A549 (cell line): ENCODE measurements around the gene IPP. TPM values are rescaled to one million over a fixed set of nuclear protein-coding genes. Genes with fewer than 3 reads are reported as not detected.
A peak's percentile ranks its signal among the peaks of the same experiment; 100 is the strongest.
"Not testable (repeated sequence)": the region's sequence is repeated elsewhere in the genome, so short reads cannot be mapped to it uniquely, and the experiment has no call there.

Experiments used
- ATAC-seq, 2 experiments: fragments of 200-7000 bp in 1 of 2; fragments of >200 bp in 1 of 2; cut with Nextera tagmentation in 1 of 2; cut with Tn5 transposase in 1 of 2; 3 replicates each; pipeline versions ENCODE4 v1.8.0 to v1.9.1; 2018 to 2020; ENCODE audit warnings: mild to moderate bottlenecking in 1 of 2, moderate library complexity in 1 of 2
- CTCF ChIA-PET: fragments of 300-600 bp; sonication (Branson Sonifier 250); formaldehyde crosslinking; extraction: SDS; loops from one replicate; lab custom pipeline; 2021; ENCODE audit warnings: antibody characterized with exemption, inconsistent platforms; lab: Yijun Ruan, JAX
- POLR2A ChIA-PET: fragments of 350-600 bp; formaldehyde crosslinking; extraction: SDS; loops from one replicate; lab custom pipeline; 2021; ENCODE audit warnings: antibody characterized with exemption, inconsistent platforms; lab: Yijun Ruan, JAX
- DNase-seq, 2 experiments: peaks; one replicate each; pipeline versions ENCODE4 v3.0.0 to v3.0.0-alpha.2; 2011 to 2016; ENCODE audit warnings: low read depth in 1 of 2, low spot score in 1 of 2
- FAIRE-seq: peaks from 2 replicates; lab custom pipeline; 2011; peaks lifted over from hg19 to GRCh38; lab: Jason Lieb, UNC
- H3K27ac ChIP-seq, 2 experiments: fragments of >200 bp; sonication (Bioruptor Twin); formaldehyde crosslinking; 3 replicates each; pipeline ENCODE4 v1.5.1; 2016 to 2017
- H3K4me1 ChIP-seq: fragments of >200 bp; sonication (Bioruptor Twin); formaldehyde crosslinking; 3 replicates; pipeline ENCODE4 v1.6.1; 2016
- H3K4me2 ChIP-seq: fragments of >200 bp; sonication (Bioruptor Twin); formaldehyde crosslinking; 3 replicates; pipeline ENCODE4 v1.6.1; 2016
- H3K4me3 ChIP-seq: fragments of >200 bp; sonication (Bioruptor Twin); formaldehyde crosslinking; 3 replicates; pipeline ENCODE4 v1.5.1; 2016
- H3K9me3 ChIP-seq: fragments of >200 bp; sonication (Bioruptor Twin); formaldehyde crosslinking; 3 replicates; pipeline ENCODE4 v1.6.1; 2016
- CBX8 ChIP-seq: fragments of 200-600 bp; sonication (generic); IDR thresholded peaks from 2 replicates; pipeline ENCODE4 v1.6.1; 2016
- EHMT2 ChIP-seq: fragments of 200-600 bp; sonication (generic); IDR thresholded peaks from 2 replicates; pipeline ENCODE4 v1.6.1; 2016; ENCODE audit warnings: antibody characterized with exemption, low read depth, mild to moderate bottlenecking, moderate library complexity
- GATA3 ChIP-seq: IDR thresholded peaks from 2 replicates; pipeline ENCODE4 v1.6.1; 2012; ENCODE audit warnings: borderline replicate concordance
- HEYL ChIP-seq: fragments of 250-450 bp; sonication (Bioruptor Pico); IDR thresholded peaks from 2 replicates; pipeline ENCODE4 v1.8.0; 2021; ENCODE audit warnings: mild to moderate bottlenecking, moderate library complexity
- JUN ChIP-seq, 2 experiments: fragments of >200 bp; sonication (Bioruptor Twin); formaldehyde crosslinking; IDR thresholded peaks; 2 replicates in 1 of 2; 3 replicates in 1 of 2; pipeline ENCODE4 v1.6.1; 2016 to 2017
- JUNB ChIP-seq: fragments of >200 bp; sonication (Bioruptor Twin); formaldehyde crosslinking; IDR thresholded peaks from 2 replicates; pipeline ENCODE4 v1.6.1; 2016
- KDM1A ChIP-seq: fragments of 200-600 bp; sonication (generic); IDR thresholded peaks from 2 replicates; pipeline ENCODE4 v1.6.1; 2016; ENCODE audit warnings: low read depth, mild to moderate bottlenecking
- KDM5A ChIP-seq: fragments of 200-600 bp; sonication (generic); IDR thresholded peaks from 2 replicates; pipeline ENCODE4 v1.6.1; 2016; ENCODE audit warnings: antibody characterized with exemption, mild to moderate bottlenecking
- MAFK ChIP-seq: fragments of 450-650 bp; IDR thresholded peaks from 2 replicates; pipeline ENCODE4 v1.6.1; 2014; ENCODE audit not compliant: partially characterized antibody
- MYC ChIP-seq: IDR thresholded peaks from 2 replicates; pipeline ENCODE4 v1.6.1; 2012; ENCODE audit warnings: mild to moderate bottlenecking, inconsistent platforms, low read length, improper control_type of control experiment, borderline replicate concordance
- NR3C1 ChIP-seq: fragments of >200 bp; sonication (Bioruptor Twin); formaldehyde crosslinking; IDR thresholded peaks from 3 replicates; pipeline ENCODE4 v1.6.1; 2017
- PHF8 ChIP-seq: fragments of 200-600 bp; sonication (generic); IDR thresholded peaks from 2 replicates; pipeline ENCODE4 v1.6.1; 2016; ENCODE audit warnings: low read depth, mild to moderate bottlenecking, antibody characterized with exemption, moderate library complexity, borderline replicate concordance
- RCOR1 ChIP-seq: fragments of 150-350 bp; IDR thresholded peaks from 2 replicates; pipeline ENCODE4 v1.6.1; 2014; ENCODE audit warnings: antibody characterized with exemption, low read length, low read depth
- RNF2 ChIP-seq: fragments of 200-600 bp; sonication (generic); IDR thresholded peaks from 2 replicates; pipeline ENCODE4 v1.6.1; 2016; ENCODE audit warnings: low read depth, mild to moderate bottlenecking, antibody characterized with exemption, moderate library complexity, borderline replicate concordance
- TFCP2L1 ChIP-seq: fragments of 250-450 bp; sonication (Bioruptor Pico); IDR thresholded peaks from 2 replicates; pipeline ENCODE4 v1.5.0; 2021; ENCODE audit warnings: mild to moderate bottlenecking
- ZNF302 ChIP-seq: fragments of 250-450 bp; sonication (Bioruptor Pico); IDR thresholded peaks from 2 replicates; pipeline ENCODE4 v1.9.0; 2021; ENCODE audit warnings: inconsistent platforms, mild to moderate bottlenecking, moderate library complexity
- WGBS: methylation state at CpG from one replicate; pipeline ENCODE4 v1.1.6; 2017; ENCODE audit errors: missing lambda C conversion rate; 5-methylcytosine and 5-hydroxymethylcytosine counted together
- polyA plus RNA-seq, 4 experiments: library from polyadenylated mRNA; depleted of rRNA in 3 of 4; stranded (reverse); fragments of >200 nt; fragmentation: RNase III in 1 of 4; extraction: RNeasy Plus Mini Kit Qiagen cat#74134 plus additional on column Dnase treatment in 1 of 4; gene quantifications; 2 replicates in 3 of 4; 3 replicates in 1 of 4; pipeline ENCODE4 v1.2.3, GENCODE V29; 2011 to 2017
- TF ChIP-seq, protein P1 (sequence below): fragments of >200 bp; sonication (Bioruptor Twin); formaldehyde crosslinking; IDR thresholded peaks from 3 replicates; pipeline ENCODE4 v1.5.1; 2016
- TF ChIP-seq, protein P2 (sequence below): IDR thresholded peaks from 2 replicates; pipeline ENCODE4 v1.6.1; 2012; ENCODE audit warnings: low read depth, borderline replicate concordance

IPP gene
- polyA plus RNA-seq, 2 of the 4 experiments (the other 2 are of a cell fraction) = 7.6 to 11.9 TPM

DNA sequence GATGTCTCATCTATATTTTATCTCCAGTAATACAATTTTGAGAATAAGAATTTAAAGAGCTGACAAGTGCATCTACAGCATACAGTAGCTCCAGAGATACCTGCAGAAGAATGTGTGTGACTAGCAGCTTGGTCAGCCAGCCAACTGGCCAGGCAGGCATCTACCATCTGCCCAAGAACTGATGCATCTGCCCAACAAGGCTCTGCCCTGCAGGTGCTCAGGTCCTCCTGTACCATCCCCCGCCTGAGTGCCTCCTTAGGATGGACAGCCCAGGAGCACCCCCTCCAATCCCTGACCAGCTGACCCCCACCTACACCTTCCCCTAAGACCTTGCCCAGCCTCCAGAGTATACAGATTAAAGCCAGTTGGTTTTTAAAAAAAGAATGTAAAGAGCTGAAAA, 32.2 kb downstream of the IPP start (continued):
- TF ChIP-seq, protein P1, sequence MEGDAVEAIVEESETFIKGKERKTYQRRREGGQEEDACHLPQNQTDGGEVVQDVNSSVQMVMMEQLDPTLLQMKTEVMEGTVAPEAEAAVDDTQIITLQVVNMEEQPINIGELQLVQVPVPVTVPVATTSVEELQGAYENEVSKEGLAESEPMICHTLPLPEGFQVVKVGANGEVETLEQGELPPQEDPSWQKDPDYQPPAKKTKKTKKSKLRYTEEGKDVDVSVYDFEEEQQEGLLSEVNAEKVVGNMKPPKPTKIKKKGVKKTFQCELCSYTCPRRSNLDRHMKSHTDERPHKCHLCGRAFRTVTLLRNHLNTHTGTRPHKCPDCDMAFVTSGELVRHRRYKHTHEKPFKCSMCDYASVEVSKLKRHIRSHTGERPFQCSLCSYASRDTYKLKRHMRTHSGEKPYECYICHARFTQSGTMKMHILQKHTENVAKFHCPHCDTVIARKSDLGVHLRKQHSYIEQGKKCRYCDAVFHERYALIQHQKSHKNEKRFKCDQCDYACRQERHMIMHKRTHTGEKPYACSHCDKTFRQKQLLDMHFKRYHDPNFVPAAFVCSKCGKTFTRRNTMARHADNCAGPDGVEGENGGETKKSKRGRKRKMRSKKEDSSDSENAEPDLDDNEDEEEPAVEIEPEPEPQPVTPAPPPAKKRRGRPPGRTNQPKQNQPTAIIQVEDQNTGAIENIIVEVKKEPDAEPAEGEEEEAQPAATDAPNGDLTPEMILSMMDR = no peak
- TF ChIP-seq ZNF302 (CRISPR knock-in tag) = no peak
- TF ChIP-seq, protein P2, sequence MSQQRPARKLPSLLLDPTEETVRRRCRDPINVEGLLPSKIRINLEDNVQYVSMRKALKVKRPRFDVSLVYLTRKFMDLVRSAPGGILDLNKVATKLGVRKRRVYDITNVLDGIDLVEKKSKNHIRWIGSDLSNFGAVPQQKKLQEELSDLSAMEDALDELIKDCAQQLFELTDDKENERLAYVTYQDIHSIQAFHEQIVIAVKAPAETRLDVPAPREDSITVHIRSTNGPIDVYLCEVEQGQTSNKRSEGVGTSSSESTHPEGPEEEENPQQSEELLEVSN = no peak

- CTCF ChIA-PET = interaction anchor here (0.6 to 0.9 kb wide), 2 partner anchors 29 to 1262 kb away, joined by 3 to 4 read pairs; no protein-coding TSS in a partner anchor
- POLR2A ChIA-PET, FAIRE-seq, H3K9me3 ChIP-seq, H3K27ac ChIP-seq, DNase-seq, H3K4me2 ChIP-seq, ATAC-seq, H3K4me3 ChIP-seq, H3K4me1 ChIP-seq: not testable (repeated sequence)
- WGBS = 70% methylated on average over 8 of the region's 8 CpGs
Measured at GRCh38 chr1:45717386-45717785, 33.1 kb downstream of the IPP start.

DNA sequence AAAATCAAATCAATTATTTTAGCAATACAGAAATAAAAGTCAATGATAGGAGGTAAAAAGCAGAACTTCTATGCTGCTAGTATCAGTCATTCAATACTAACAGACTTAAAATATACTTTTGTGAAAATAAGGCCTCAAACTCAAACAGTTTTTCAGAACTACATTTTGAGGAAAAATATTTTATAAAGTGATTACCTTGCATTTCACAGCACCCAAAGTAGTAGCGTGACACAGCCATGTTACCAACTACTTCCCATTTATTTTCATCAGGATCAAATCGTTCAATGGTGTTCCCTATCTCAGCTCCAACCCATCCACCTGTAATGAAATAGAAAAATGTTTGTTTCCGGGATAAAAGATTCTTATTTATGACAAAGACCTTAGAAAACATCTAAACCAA, 33.8 kb downstream of the IPP start:
- 88% methylated on average over 3 of the region's 3 CpGs for WGBS
- DNase-seq (no peak), FAIRE-seq (no peak), ATAC-seq (no peak)
- H3K4me2 ChIP-seq = no peak overlapping the region
- H3K4me3 ChIP-seq = no peak overlapping the region
- ChIA-PET CTCF (interaction anchor here (0.6 to 0.7 kb wide), 2 partner anchors 1262 to 1722 kb away, joined by 3 to 4 read pairs; no protein-coding TSS in a partner anchor), POLR2A (no interaction called here)
- no peaks in the 10 kb centered on the region for H3K9me3 ChIP-seq
- TF ChIP-seq MAFK = peak; percentile 24
- no peak for TF ChIP-seq GATA3
- no peaks in the 10 kb centered on the region for H3K4me1 ChIP-seq
- H3K27ac ChIP-seq = no peak overlapping the region

GRCh38 chr1:45713711-45714110, 36.7 kb downstream of the IPP start:
- H3K27ac ChIP-seq = no peak overlapping the region
- H3K4me3 ChIP-seq = no peak overlapping the region
- H3K4me2 ChIP-seq = no peak overlapping the region
- TF ChIP-seq RCOR1 = no peak
- no peak for TF ChIP-seq TFCP2L1 (CRISPR knock-in tag)
- TF ChIP-seq JUN (IDR thresholded peaks at IDR 0.05) = no peak
- TF ChIP-seq KDM5A = no peak
- no peak for TF ChIP-seq HEYL (CRISPR knock-in tag)
- no peak for TF ChIP-seq CBX8
- TF ChIP-seq PHF8 = no peak
- TF ChIP-seq KDM1A = no peak
- POLR2A ChIA-PET = no interaction called here
- WGBS = 100% methylated on average over 3 of the region's 3 CpGs
- CTCF ChIA-PET = no interaction called here
- ATAC-seq (no peak), DNase-seq (no peak), FAIRE-seq (no peak)
- H3K9me3 ChIP-seq = no peaks in the 10 kb centered on the region
- no peaks in the 10 kb centered on the region for H3K4me1 ChIP-seq

DNA sequence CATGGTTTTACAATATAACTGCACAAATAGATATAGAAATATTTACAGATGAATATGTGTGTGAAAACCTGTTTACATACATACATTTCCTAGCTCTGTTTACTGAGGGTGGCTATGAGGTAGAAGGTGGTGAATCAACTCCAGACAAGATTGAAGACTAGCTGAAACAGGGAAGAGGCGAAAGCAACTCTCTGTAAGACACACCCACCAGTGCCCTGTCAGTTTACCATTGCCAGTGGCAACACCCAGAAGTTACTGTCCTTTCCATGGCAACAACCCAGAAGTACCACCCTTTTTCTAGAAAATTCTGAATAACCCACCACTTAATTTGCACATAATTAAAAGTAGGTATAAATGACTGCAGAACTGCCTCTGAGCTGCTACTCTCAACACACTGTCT, 45.8 kb downstream of the IPP start:
- 100% methylated on average over 1 of the region's 1 CpG for WGBS
- ChIA-PET CTCF (no interaction called here), POLR2A (no interaction called here)
- H3K4me3 ChIP-seq = no peak overlapping the region
- DNase-seq = no peak
- FAIRE-seq = no peak
- H3K4me1 ChIP-seq = no peaks in the 10 kb centered on the region
- ATAC-seq = no peak
- H3K4me2 ChIP-seq = no peak overlapping the region
- no peak overlapping the region for H3K27ac ChIP-seq
- TF ChIP-seq RNF2 (no peak), PHF8 (no peak), JUN (IDR thresholded peaks at IDR 0.05) (no peak), MYC (no peak), EHMT2 (no peak), JUNB (no peak), NR3C1 (no peak)
- no peaks in the 10 kb centered on the region for H3K9me3 ChIP-seq
